HG03064 (cell line): ENCODE measurements around the gene SUPT3H.
"Not testable (repeated sequence)": the region's sequence is repeated elsewhere in the genome, so short reads cannot be mapped to it uniquely, and the experiment has no call there.

Source experiments
- ATAC-seq: cut with Tn5 transposase; IDR thresholded peaks from one replicate; pipeline ENCODE4 v1.9.1; 2021; ENCODE audit warnings: low read depth; ENCODE audit not compliant: unreplicated experiment

Gene SUPT3H

GRCh38 chr6:45076217-45076930 is 301.4 kb downstream of the SUPT3H start:
- ATAC-seq: no peak

- no peak for ATAC-seq
Observed at GRCh38 chr6:45075246-45075645, 302.5 kb downstream of the SUPT3H start.

- ATAC-seq: no peak
Observed at GRCh38 chr6:45074439-45074838, 303.3 kb downstream of the SUPT3H start.

GRCh38 chr6:45073771-45074170 is 304.0 kb downstream of the SUPT3H start:
- ATAC-seq: no peak

DNA sequence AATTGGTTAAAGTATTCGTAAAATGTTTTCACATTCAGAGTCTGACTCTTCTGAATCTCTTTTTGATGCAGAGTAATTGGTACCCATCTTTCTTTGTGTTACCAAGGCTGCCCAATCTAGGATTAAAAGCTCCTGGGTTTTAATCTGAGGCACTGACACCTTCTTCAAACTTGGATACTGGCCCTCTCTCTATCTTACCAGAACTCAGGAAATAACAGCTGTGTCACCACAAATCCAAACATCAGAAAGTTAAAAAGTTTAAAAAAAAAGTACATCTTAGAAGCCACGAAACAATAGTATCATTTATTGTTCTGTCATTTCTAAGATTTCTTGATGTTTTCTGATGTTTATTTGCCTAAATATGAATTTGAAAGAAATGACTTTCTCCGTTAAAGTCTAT is 305.1 kb downstream of the SUPT3H start:
- ATAC-seq: no peak

DNA sequence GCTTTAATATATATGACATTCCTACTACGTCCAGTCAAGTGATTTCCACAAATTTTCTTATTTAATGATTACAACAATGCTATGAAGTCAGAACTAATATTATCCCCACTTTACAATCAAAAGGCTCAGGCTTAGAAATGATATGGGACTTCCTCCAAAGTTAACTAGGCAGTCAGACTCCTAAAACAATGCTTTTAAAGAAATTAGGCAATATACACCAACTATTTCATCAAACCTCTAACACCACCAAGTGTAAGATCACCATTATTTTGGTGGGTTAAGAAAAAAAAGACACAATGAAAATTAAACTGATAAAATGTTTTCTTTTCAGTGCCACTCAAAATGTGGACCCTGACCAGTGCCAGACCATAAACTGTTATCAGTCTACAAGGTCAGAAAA is 305.7 kb downstream of the SUPT3H start:
- ATAC-seq: no peak

GRCh38 chr6:45069091-45069490 is 308.6 kb downstream of the SUPT3H start:
- ATAC-seq: no peak

- ATAC-seq: not testable (repeated sequence)
Observed at GRCh38 chr6:45067446-45067845, 310.3 kb downstream of the SUPT3H start.

GRCh38 chr6:45062659-45063058 is 315.1 kb downstream of the SUPT3H start:
- ATAC-seq: not testable (repeated sequence)

GRCh38 chr6:45057711-45058110 is 320.0 kb downstream of the SUPT3H start:
- no peak for ATAC-seq

GRCh38 chr6:45054610-45055009 is 323.1 kb downstream of the SUPT3H start:
- no peak for ATAC-seq

DNA sequence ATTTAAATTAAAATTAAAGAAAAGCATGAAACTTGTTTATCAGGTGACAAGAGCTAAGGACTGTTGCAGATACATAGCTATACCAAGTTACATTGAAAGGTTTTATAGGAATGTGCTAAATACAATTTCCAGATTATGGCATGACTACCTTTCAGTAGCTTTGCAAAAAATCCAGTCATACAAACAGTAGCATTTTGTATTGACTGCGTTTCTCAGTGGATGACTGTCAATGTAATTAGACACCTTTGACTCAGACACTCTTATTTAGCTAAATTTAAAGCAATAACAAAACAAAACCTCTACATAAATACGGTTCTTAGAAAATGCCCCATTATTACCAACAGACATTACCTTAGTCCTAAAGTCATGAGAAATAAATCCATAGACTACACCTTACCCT is 325.4 kb downstream of the SUPT3H start:
- no peak for ATAC-seq

GRCh38 chr6:45049188-45049843 is 328.4 kb downstream of the SUPT3H start:
- ATAC-seq: no peak

DNA sequence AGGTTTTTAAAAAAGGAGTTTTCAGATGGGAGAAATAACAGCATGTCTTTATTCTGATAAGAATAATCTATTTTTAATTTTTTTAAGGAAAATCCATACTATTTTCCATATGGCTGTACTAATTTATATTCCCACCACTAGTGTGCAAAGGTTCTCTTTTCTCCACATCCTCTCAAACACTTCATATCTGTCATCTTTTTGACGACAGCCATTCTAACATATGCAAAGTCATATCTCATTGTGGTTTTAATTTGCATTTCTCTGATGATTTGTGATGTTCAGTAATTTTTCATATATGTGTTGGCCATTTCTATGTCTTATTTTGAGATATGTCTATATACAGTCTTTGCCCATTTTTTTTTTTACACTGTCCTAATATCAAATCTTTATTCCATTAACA is 330.2 kb downstream of the SUPT3H start:
- ATAC-seq: no peak

DNA sequence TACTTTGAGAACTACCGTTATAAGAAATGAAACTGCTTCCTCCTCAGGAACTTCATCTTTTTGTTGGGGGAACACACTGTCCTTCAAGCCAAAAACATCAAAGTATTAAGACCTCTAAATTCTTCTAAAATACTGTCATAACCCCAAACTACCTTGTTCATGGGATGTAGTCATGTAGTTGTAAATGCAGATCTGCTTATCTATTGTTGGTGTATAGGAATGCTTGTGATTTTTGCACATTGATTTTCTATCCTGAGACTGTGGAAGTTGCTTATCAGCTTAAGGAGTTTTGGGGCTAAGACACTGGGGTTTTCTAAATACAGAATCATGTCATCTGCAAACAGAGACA is 332.5 kb downstream of the SUPT3H start:
- no peak for ATAC-seq

DNA sequence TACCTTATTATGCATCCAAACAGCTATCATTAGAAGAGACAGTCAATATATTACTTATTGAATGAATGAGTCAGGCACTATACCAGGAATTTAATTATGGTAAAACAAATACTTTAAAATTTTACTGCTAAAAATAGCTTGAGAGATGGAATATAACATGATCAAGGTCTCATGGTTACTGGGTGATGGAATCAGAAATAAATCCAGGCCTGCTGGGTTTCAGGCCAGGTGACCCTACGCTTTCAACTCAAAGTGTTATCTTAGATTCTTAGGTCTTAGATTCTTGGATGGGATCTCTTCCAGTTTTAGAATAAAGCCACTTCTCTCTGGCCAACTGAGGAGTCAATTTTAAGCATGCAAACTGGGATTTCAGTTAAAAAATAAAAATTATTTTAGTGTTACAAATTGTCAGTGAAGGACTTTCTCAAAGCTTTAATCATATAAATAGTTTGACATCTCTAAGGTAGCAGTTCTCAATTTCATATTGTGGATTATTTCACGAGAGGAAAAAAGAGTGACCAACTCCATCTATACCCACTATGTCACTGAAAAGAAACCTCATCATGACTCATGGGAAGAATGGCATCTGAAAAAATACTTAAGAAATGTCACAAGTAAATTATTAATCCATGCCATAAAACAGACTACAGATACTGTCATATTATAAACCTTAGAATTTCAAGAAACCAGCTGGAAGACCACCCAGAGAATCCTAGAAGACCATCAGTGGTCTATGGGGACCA is 333.1 kb downstream of the SUPT3H start:
- ATAC-seq: no peak

- ATAC-seq: no peak
Observed at GRCh38 chr6:45044086-45044485, 333.6 kb downstream of the SUPT3H start.

GRCh38 chr6:45042673-45043072 is 335.1 kb downstream of the SUPT3H start:
- not testable (repeated sequence) for ATAC-seq

DNA sequence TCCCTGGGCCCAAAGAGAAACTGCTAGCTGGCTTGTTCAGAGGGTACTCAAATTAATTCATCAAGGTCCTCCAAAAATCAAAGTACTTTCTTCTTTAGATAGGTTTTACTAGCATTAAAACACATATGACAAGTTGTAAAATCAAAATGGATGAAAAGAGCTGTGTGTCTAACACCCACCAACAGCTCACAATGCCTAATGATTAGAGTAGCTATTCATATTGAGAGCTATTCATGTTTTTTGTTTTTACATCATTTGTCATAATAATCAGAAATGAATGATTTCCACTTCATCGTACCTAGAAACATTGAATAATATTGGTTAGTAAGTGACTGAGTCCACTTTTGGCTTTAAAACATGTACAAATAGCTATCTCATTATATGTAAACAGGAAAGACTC is 339.5 kb downstream of the SUPT3H start:
- no peak for ATAC-seq

GRCh38 chr6:45036103-45036502 is 341.6 kb downstream of the SUPT3H start:
- no peak for ATAC-seq

DNA sequence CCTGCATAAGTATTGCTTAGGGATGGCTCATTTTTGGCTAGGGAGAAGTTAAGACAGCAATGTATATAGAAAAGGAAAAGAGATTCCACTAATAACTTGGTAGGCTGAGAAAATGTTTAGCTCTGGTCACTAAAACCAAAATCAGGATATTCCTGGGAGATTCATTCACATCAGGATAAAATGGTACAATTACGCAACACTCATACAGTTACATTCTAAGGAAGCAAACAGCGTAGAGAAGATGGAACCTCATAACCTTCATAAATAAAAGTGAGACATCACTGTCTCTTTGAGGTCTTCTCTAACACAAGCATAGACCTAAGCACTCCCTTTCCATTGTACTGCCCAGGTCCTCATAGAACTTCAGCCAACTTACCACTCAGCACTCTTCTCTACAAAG is 345.3 kb downstream of the SUPT3H start:
- ATAC-seq: no peak

DNA sequence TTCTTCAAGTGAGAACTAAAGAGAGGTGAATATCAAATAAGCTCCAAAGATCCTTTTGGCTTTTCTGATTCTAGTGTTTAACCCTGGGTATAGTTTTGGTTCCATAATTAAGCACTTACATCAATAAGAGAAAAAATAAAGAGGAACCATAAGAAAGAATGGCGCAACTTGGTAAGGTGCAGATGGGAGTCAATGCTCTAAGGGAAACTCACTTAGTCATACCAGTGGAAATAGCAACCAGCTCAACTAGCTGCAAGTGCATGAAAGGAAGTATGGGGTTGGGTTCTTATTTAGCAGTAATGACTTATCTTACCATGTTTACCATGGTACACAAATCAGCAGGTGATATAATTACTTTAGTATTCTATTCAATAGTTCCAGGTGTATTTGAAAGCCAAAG is 346.1 kb downstream of the SUPT3H start:
- no peak for ATAC-seq
